Globus pallidus (tissue), 1 donor: ENCODE results near the gene WNT5B.
"Not testable (repeated sequence)": the region's sequence is repeated elsewhere in the genome, so short reads cannot be mapped to it uniquely, and the experiment has no call there.

Source experiments
- DNase-seq: peaks from one replicate; pipeline ENCODE4 v3.0.0-alpha.2; 2015; ENCODE audit warnings: low spot score

The WNT5B gene

DNA sequence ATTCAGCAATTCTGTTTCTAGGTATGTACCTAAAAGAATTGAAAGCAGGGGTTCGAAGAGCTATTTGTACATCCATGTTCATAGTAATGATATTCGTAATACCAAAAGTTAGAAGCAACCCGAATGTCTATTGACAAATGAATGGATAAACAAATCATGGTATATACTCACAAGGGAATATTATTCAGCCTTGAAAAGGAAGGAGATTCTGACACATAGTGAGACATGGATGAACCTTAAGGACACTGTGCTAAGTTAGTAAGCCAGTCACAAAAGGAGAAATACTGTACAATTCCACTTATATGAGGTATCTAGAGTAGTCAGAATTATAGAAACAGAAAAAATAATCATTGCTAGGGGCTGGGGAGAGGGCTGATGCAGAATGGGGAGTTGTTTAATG, 30.3 kb upstream of the WNT5B start:
- DNase-seq = no peak

DNA sequence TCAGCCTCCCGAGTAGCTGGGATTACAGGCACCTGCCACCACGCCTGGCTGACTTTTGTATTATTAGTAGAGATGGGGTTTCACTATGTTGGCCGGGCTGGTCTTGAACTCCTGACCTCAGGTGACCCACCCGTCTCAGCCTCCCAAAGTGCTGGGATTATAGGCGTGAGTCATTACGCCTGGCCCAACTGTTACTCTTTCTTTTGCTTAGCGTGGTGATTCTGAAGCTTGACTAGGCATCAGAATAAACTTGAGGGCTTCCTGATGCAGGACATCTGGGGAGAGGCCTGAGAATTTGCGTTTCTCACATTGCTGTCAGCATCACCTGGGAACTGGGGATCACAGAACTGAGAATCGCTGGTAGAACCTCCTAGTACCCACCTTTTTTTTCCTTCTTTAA, 26.3 kb upstream of the WNT5B start:
- DNase-seq = not testable (repeated sequence)

DNA sequence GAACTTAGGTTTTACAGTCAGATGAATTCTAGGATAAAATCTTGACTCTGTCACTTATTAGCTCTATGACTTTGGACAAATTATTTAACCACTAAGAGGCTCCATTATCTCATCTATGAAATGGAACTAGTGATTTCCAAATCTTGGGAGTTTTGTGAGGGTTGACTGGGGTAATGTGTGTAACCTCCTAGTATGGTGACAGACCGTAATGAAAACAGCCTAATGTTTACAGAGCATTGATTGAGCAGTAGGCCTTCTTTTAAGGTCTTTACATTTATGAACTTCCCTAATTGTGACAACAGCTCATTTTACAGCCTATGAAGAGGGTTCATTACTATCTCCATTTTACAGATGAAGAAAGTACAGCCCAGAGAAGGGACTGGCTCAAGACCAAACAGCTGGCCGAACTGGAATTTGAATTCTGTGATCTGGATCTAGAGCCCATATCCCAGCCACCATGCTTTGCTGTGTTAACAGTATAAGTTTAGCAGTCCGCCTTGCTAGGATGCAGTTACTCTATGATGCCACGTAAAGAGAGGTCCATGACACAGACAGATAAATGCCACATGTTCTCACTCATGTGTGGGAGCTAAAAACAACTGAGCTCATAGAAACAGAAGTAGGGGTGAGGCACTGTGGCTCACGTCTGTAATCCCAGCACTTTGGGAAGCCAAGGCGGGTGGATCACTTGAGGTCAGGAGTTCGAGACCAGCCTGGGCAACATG, 25.6 kb upstream of the WNT5B start:
- no peak for DNase-seq

DNA sequence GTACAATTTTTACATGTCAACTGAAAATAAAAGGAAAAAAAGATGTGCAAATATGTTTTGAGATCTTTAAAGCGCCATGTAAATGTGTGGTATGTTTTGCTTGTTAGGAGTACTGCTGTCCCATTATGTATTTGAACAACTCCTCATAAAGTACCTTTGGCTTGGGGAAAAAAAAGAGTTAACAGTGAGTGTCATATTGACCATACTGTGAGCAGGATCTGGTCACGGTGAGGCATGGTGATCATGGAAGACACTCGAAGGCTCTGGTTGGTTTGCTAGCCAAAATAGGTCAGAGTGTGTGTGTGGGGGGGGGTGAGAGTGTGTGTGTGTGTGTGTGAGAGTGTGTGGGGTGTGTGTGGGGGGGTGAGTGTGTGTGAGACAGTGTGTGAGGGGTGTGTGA, 24.6 kb upstream of the WNT5B start:
- DNase-seq = no peak

DNA sequence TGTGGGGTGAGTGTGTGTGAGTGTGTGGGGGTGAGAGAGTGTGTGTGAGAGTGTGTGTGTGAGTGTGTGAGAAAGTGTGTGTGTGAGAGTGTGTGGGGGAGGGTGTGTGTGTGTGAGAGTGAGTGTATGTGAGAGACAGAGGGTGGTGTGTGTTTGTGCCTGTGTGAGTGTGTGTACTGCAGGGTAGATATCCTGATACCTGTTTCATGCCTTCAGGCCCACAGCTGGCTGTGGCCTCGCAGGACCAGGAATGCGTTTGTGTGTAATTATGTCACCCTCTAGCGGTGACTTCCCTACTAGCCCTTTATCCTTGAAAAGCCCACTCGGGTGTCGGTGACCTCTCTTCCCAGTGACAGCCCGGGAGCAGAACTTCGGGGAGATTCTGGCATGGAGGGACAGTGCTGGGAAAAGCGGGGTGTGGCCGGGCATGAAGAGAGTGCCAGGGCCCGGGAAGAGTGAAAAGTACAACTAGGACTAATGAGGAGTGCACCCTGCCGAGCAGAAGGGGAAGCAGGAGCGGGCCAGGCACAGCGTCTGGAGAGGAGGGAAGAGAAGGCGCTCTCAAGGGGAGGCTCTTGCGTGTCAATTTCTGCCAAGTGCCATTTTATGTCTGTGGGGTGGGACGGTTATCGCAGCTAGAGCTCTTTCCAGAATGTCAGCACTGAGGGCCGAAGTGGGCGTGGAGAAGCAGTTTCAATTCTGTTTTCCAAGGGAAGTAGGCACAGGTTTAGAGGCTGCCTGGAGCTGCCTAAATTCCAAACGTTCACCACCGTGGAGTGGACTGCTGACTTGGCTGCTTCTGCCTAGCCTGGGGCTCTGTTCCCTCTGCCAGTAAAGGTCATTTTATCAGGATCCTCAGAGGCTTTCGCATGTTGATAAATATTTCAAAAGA, 23.7 kb upstream of the WNT5B start:
- DNase-seq = peak; percentile 82

DNA sequence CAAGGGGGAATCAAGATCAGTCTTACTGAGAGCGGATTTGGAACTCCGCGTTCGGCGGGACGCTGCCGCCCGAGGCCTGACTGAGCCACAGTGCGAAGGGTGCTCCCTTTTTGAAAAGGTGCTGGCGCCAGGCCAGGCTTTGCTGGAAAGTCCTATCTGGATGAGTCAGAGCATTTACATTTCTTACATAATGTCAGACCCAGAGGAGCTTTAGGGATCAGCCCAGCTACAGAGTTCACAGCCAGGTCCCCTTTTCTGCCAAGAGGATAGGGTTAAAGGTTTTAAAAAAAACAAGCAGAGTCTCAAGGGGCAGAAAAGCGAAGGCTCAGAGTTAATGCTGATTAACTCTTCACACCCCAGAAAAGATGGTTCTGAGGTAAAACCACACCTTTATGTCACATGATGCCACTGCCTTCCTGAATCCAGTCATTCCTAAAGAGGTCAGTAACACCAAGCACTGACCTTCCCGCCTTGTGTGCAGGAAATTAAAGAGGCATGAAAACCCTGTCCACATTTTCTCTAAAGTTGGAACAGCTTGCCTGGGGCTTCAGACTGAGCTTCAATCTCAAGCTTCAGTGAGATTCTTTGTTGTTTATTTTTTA, 22.9 kb upstream of the WNT5B start:
- no peak for DNase-seq

DNA sequence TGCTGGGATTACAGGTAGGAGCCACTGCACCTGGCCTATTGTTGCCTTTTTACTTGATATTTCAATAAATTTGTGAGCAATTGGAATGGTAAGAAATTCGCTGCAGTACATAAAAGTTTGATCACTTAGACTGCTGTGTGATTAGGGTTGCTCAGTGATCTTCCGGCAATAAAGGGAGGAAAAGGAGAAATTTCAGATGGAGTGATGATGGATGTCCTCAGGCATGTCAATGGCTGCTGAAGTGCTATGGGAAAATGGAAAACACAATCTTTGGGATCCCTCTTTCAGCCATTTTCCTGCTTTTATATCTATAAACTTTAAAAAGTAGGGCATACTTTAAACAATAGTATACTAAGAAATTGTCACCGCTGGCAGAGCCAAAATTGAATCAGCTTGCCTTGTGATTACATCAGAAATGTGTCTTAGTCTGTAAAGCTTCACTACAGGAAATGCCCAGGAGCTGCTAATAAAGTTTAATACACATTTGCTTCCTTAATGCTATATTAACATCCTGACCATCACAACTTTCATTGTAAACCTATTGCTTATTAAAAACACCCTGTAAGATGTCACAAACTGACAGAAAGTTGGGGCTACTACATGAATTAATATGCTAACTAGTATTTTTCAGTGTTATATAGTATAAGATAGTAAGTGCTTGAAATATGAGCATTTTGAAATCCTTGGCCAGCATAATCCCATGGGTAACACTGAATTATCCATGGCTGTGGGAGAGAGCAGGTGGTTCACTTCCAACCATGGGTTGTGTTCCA, 20.9 kb upstream of the WNT5B start:
- DNase-seq = no peak

DNA sequence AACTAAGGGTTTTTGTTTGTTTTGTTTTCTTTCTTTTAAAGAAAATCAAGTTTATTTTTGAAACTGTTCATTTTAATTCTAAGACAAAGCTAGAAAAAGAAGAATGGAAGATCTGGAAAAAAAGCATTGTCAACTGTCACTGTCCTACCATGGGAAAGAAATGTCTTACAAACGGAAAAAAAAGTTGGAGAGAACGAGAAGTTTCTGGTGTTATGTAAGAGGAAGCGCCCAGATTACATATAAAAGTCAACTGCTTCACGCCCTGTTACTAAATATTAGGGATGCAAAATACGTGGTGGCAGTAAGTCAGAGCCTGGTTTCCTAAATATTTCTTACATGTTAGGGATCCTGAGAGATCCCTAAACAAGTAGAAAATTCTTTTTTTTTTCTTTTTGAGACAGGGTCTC, 20.3 kb upstream of the WNT5B start:
- no peak for DNase-seq

DNA sequence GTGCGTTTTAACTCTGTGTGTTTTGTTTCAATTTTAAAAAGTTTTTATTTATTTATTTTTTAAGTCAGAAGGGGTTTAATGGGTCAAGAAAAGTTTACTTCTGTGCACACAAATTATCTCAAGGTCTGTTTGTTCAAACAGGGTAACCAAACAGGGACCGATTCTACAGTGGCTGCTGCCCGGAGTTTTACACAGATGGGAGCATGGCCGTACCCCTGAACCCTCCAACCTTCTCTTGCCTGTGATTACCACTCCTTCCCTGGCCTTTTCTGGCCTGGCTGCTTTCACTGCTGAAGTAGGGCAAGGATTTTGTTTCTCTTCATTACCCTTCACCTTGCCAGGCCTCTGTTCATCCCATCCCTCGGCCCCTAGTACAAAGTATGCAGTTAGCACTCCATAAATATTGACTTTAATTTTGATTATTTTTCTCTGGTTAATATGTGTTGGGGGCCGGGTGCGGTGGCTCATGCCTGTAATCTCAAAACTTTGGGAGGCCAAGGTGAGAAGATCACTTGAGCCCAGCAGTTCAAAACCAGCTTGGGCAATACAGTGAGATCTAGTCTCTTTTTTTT, 18.9 kb upstream of the WNT5B start:
- DNase-seq = no peak

DNA sequence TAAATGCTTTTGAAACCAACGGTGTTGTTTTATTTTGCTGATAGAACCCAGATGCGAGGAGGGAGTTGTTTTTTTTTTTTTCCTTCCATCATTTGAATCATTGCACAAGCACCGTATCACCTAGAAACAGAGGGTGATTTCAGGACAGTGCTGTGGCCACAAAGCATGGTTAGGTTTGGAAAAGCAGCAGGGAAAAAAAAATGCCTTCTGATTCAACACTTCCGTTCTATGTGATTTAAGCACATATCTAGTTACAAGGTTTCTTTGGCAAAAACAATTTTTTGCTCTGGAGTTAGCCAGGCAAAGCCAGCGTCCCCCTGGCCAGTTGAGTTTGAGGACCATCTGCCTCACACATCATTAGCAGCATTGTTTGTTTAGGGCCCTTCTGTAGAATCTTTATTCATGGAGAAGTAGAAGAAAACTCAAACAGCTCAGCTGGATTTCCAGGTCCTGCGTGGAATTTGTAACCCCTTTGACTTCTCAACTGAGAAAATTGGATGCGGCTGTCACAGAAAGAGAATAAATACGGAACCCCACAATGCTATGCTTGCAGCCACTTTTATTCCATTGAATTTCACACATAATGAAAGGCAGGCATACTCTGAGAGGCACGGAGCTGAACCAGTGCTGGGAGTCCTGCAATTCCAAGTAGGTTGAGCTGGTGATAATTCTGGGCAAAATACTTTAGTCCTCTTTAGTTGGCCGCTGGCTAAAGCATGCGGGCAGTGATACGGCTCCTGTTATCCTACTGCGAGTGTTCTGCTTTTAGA, 17.0 kb upstream of the WNT5B start:
- no peak for DNase-seq

DNA sequence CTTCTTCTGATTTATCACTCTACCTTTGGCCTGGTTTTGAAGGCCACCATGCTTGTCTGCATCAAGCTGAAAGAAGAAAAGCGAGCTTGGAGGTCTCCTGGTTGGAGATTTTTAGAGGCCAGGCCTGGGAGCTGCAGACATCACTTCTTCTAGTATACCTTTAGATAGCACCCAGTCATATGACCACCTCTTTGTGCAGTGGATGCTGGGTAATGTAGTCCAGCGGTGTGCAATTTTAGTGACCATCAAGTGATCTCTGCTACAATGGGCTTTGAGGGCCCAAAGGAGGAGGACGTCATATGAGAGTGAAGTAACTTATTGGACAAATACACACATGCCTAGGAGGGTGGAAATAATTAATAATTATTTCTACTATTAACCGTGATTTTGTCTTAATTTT, 15.2 kb upstream of the WNT5B start:
- DNase-seq = no peak

DNA sequence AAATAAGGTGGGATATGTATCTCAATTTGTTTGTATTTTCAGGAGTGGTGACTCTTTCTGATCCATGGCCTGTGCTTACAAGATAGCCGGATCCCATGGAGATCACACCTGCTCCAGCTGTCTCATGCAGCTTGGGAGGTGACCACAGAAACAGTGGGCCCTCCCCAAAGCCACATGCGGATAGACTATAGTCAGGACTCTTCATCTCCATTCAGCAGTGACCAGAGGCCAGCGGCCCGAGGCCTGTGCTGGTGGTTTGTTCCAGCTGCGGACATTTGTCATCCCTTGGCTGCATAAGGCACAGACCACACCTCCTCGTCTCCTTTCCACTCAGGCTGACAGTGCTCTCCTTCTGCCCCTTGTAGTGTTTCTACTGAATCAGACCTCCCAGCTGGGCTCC, 14.7 kb upstream of the WNT5B start:
- no peak for DNase-seq

DNA sequence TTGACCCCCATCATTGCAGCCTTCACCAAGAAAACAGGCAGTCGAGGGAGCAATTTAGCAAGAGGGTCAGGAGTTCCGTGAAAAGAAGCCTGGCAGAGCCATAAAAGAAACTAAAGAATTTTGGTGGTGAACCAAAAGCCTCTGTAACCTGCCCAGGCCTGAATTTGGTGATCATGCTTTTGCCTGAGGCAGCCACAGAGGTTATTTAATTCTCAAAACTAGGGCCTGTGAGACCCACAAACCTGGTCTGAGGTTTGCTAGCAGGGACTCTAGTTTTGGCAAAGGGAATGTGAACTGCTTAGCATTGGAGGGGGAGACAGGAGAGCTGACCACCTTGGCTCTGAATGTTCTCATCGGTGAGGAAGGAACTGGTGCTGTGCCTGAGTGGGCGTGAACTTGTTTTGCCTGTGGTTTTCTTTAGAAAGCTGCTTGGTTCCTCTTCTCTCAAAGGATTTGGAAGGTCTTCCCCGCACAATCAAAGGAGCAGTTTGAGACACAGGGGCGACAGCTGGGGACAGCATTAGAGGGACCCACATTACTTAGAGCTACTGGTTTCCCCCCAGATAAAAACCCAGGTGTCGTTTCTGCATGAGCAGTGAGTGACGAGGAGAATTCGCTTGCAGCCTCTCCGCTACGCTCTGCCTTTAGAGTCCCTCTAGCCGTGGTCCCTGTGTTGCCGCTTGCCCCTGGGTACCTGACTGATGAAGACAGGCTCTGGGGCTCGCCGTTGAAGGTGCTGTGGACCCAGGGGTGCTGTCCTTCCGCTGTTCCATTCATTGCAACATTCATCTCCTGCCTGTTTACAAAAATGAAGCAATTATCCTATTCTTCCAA, 12.6 kb upstream of the WNT5B start:
- no peak for DNase-seq

DNA sequence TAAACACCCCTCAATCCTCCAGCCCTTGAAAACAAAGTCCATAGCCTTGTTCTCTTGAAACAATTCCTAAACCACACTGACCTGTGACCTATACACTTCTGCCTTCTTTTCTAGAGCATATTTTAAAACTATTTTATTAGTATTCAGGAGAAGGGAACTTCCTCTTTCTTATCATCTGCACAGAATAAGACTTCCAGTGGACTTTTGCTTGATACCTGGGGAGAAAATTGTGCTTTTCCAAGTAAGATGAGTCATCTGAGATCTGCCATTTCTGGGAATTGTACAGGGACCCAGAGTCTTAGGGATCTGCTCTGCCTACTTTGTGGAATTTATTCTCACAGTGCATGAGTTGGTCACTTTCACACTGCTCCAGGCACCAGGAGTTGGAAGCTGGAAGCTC, 10.5 kb upstream of the WNT5B start:
- no peak for DNase-seq

DNA sequence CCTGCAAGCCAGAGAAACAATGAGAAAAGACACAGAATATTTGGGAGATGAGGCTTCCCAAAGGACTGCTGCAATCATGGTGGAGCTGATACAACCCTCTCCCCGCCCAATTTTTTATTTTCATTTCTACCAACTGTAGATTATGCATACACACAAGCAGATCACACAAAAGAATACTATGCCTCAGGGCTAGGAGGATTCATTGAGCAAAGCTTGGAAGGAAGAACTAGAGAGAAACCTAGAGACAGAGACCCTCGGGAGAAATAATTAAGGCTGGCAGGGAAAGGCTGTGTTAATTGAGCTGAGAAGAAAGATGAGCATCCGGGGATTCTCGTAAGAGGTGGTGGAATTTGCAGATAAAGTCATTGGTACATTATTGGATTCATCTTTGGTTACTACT, 9.9 kb upstream of the WNT5B start:
- no peak for DNase-seq

DNA sequence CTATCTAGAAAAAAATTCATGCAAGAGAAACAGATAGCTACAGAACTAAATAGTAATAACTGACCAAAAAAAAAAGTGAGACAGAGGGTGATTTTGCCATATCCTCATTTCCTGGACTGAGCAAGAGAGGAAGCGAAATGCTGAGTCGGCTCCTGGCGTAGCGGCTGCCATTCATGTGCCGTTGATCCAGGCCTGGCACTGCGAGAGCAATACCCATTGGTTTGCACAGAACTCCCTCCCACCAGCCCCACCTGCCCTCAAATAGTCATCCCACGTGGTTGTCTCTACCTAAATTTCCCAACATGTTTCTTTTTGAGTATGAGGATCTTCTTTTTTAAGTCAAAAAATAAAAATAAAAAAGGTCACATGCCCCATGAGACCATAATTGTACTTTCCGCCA, 9.4 kb upstream of the WNT5B start:
- peak; percentile 35 for DNase-seq

DNA sequence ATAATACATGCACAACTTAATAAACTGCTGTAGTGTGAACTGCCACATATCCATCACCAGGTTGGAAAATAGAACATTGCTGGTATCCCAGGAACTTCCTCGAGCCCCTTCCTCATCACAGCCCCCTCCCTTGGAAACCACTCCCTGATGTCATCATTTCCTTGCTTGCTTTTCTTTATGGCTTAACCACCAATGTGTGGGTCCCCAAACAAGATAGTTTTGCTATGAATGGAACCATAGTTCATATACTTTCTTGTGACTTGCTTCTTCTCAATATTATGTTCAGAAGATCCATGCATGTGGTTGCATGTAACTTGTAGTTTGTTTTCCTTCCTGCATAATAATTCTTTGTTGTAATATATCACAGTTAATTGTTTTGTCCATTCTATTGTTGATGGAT, 8.9 kb upstream of the WNT5B start:
- DNase-seq = no peak

DNA sequence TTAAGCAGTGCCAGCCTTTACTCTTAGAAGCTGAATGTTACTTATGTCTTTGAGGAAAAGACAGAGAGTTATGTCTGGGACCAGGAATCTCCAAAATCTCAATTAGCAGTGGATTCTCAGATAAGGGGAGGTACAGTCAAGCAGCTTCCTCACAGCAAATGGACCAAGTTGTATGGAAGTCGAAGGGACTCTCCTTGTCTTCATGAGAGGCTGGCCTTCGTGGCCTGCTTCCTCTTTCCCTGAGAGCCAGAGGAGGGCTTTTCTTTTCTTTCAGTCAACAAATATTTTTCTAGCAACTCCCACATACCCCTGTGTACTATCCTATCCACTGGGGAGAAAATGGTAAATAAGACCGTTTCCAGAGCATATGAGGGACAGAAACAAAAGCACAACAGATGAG, 6.6 kb upstream of the WNT5B start:
- no peak for DNase-seq

DNA sequence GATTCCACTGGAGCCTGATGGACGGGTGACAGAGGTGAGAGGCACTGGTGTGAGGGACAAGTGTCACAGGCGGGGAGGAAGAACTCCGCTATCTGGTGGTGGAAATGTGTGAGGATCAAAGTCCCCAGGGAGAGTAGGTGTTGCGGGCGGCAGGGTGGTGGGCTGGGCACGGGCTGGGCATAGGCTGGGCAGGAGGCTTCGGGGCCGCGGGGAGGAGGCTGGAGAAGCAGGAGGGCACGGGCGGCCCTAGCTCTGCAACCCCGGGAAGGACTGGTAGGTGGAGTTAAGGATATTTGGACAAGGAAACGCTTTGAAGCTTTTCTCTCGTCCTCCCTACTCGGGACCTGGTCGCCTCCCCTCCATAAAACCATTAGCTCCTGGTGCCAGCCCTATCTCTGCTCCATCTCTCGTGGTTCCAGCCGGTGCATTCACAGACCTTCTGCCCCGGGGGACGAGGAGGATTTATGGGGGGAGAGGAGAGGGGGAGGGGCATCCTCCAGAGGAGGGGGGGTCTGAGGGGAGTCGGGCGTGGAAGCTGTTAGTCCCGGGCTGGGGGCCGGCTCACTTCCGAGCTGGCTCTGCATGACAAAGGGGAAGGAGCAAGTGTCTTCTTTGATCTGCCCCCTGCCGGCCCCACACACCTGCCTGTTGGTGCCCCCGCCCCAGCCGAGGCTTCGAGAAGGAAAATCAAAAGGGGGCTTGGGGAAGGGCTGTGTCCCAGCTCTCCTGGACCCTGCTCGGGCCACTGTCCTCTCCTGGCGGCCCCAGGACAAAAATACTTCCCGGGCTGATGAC, 504 bp downstream of the WNT5B start:
- DNase-seq = no peak
